Inflammatory macrophage (primary cell): Measurements from ENCODE around the gene MCF2L.
"Not testable (repeated sequence)": the region's sequence is repeated elsewhere in the genome, so short reads cannot be mapped to it uniquely, and the experiment has no call there.

Experiments
- DNase-seq, 2 donors: peaks; one replicate each; pipeline ENCODE4 v3.0.0-alpha.2; 2020 to 2022

MCF2L gene

GRCh38 chr13:113096745-113097305, 127.8 kb downstream of the MCF2L start:
- DNase-seq: no peak

- no peak for DNase-seq
Observed at GRCh38 chr13:113097651-113098050, 128.6 kb downstream of the MCF2L start.

- DNase-seq: no peak
Observed at GRCh38 chr13:113098162-113098732, 129.2 kb downstream of the MCF2L start.

GRCh38 chr13:113099142-113099541, 130.1 kb downstream of the MCF2L start:
- no peak for DNase-seq

GRCh38 chr13:113102302-113102701, 133.3 kb downstream of the MCF2L start:
- DNase-seq: not testable (repeated sequence)

GRCh38 chr13:113102727-113103126, 133.7 kb downstream of the MCF2L start:
- DNase-seq: no peak

- no peak for DNase-seq
Observed at GRCh38 chr13:113103646-113104045, 134.6 kb downstream of the MCF2L start.

GRCh38 chr13:113105032-113105920, 136.3 kb downstream of the MCF2L start, which contains the start of gene F7:
TSS of gene F7 (plus strand) at chr13:113105791. CDS start at chr13:113105842, 51 bp downstream.
- DNase-seq: no peak

- DNase-seq: no peak
Observed at GRCh38 chr13:113105921-113106452, 137.0 kb downstream of the MCF2L start.

- no peak for DNase-seq
Observed at GRCh38 chr13:113106711-113107351, 137.8 kb downstream of the MCF2L start.

GRCh38 chr13:113108521-113108920, 139.5 kb downstream of the MCF2L start:
- not testable (repeated sequence) for DNase-seq

- no peak for DNase-seq
Observed at GRCh38 chr13:113109151-113110047, 140.4 kb downstream of the MCF2L start.

GRCh38 chr13:113110048-113110851, 141.2 kb downstream of the MCF2L start:
- peak in 1 of 2 donors; percentile 44 for DNase-seq

- no peak for DNase-seq
Observed at GRCh38 chr13:113110852-113111315, 141.9 kb downstream of the MCF2L start.

GRCh38 chr13:113111821-113112220, 142.8 kb downstream of the MCF2L start:
- DNase-seq: not testable (repeated sequence)

GRCh38 chr13:113112475-113112874, 143.5 kb downstream of the MCF2L start:
- not testable (repeated sequence) for DNase-seq

- no peak for DNase-seq
Observed at GRCh38 chr13:113112893-113113845, 144.2 kb downstream of the MCF2L start.

- DNase-seq: no peak
Observed at GRCh38 chr13:113113846-113114271, 144.8 kb downstream of the MCF2L start.
